NCI-H460 (cell line): Measurements from ENCODE around the gene ZCRB1. TPM values are rescaled to one million over a fixed set of nuclear protein-coding genes. Genes with fewer than 3 reads are reported as not detected.
A peak's percentile ranks its signal among the peaks of the same experiment; 100 is the strongest.
"Not testable (repeated sequence)": the region's sequence is repeated elsewhere in the genome, so short reads cannot be mapped to it uniquely, and the experiment has no call there.

Experiments
- DNase-seq: peaks from one replicate; pipeline ENCODE4 v3.0.0-alpha.2; 2016; ENCODE audit warnings: low read depth; ENCODE audit errors: extremely low read depth
- total RNA-seq: library from RNA; depleted of rRNA; stranded (reverse); fragments of >200 nt; shearing (Covaris generic); gene quantifications from 2 replicates; pipeline ENCODE4 v1.2.3, GENCODE V29; 2014

Gene ZCRB1
- total RNA-seq, 1 experiment from 2014 or later, result 115 TPM

DNA sequence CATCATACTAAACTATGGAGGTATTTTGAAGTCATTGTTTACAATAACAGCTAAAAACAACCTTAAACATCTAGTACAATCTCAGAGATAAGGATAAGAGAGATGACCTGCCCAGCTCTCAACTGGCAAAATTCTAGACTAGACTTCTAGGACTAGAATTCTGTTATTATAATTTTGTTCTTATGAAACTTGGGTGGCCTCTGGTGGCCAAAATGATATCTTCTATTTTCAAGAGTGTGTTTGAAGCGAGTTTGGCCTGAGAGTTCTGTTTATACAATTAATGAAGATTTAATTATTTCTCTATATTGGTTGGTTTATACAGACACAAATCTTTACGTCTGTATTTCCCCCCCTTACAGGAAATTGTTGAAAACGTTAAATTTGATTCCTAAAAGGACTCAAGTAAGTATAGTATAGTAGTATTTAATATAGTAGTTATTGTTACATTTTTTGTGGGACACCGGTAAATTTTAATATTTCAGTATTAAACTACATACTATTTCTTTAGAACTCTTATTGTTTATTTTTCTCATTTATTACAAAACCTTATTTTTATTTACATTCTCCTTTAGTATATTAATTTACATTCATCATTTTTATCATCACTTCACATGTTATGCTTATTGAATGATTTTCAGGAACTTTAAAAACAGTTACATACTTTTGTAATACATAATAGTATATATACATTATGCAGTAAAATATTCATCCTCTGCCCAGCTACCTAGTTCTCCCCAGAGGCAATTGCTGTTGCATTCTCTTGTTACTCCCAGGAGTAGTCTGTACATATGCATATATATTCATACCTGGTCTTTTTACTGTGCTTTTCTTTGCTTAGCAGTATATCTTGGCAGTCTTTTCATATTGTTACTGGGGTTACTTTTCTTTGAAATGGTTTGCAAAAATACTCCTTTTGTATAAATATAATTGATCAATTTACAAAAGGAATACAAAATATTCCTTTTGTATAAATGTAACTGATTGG, 6.7 kb upstream of the ZCRB1 start:
- peak; percentile 52 for DNase-seq

DNA sequence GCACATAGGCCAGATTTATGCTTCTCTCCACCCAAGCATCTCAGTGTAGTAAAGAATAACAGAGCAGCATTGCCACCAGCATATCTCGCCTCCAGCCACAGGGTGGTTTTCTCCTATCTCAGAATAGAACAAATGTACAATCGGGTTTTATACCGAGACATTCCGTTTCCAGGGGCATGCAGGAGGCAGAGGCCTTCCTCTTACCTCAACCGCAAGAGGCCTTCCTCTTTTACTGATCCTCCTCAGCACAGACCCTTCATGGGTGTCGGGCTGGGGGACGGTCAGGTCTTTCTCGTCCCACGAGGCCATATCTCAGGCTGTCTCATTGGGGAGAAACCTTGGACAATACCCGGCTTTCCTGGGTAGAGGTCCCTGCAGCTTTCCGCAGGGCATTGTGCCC, 4.2 kb upstream of the ZCRB1 start:
- not testable (repeated sequence) for DNase-seq

DNA sequence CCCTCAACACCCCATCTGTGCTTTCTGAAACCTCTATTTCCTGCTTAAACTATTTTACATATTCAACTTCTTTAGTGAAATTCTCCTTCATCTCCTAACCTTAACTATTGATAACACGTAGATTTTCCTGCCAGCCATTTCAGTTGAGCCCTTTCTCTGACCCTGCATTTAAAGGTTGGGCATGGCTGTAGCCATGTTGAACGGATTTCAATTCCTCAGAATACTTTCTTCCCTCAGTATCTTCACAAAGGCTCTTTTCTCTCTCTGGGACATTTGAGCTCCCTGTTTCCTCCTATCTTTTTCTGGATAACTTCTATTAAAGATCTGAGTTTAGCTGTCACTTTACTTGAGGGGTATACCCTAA, 1.3 kb upstream of the ZCRB1 start:
- DNase-seq, result no peak

DNA sequence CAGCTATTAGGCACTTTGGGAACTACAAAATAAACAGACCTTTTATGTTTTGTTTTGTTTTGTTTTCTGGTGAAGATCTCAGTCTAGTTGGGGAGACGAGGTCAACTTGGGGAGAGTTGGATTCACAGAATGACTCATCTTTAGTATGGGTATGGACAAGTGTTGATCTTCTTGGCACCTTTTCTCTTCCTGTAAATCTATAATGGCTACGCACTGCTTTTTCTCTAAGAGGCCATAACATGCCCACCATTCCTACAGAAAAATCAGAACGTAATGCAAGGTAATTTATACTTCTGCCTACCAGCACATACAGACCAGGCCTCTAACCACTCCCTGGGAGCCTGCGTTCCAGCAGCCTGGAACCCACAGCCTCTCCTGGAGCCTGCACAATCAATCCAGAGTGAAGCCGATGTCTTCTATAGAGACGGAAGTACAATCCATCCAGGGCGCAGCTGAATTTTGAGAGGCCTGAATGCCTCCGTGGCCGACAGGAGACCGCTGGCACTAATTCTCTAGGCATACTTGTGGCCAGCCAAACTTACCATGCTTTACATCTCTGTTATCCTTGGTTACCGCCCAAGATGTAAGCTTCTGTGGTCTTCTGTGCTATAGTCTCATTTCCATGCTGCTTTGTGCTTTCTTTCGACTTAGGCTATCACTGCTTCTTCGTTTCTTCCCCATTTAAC, 790 bp upstream of the ZCRB1 start:
- no peak for DNase-seq

DNA sequence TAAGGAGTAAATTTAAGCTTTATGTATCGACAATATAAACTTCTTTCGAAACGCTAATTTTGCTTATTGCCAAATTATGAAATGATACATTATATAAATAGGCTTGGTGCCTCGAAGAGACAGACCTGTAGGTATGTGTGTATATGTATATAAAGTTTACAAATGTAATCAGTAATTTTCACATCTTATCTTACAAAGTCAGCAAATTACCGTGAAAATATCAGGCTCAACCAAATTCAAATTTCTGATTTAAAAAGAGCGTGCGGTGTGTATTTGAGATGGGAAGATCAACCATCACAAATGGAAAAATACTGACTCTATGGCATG, 605 bp downstream of the ZCRB1 start:
- no peak for DNase-seq

DNA sequence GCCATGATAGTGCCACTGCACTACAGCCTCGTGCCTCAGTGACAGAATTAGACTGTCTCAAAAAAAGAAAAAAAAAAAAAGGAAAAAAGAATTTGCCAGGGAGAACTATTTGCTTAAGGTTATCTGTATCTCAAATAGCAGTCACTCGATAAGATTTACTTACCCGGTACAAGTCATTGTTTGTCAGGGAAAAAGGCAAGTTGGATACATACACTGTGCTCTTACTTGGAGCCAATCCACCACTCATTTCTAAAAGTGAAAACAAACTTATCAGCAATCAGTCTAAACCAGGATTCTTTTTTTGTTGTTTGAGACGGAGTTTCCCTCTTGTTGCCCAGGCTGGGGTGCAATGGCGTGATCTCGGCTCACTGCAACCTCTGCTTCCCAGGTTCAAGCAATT, 2.0 kb downstream of the ZCRB1 start:
- no peak for DNase-seq

DNA sequence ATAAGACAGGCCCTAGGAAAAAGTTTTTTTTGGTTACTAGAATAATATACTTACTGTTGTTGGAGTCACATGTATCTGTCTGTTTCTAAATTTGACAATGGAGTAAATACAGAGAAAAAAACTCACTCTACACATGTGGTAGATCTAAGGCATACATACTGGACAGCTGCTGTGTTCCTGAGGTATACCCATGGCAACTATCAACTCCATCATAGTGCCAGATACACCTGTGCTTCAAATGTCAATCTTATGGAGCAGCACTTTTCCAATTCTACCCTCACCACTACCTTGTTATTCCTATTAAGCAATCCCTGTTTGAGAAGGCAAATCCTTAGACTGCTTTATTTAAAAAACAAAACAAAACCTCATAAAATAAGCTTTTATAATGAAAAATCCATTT, 3.3 kb downstream of the ZCRB1 start:
- no peak for DNase-seq

DNA sequence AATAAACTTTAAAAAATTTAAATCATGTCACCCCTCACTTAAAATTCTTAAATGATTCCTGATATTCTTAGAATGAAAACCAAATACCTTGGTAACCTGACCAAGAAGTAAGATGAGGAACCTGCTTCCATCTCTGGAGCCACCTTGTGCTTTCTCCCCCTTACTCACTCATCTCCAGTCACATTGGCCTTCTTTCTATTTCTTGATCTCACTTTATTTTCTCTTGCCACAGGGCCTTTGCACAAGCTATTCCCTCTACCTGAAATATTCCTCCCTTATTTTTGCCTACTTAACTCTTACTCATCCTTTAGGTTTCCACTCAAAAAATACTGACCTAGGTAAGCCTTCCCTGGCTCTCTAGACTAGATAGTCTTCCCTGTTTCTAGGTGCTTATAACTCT, 5.1 kb downstream of the ZCRB1 start:
- DNase-seq, result no peak

DNA sequence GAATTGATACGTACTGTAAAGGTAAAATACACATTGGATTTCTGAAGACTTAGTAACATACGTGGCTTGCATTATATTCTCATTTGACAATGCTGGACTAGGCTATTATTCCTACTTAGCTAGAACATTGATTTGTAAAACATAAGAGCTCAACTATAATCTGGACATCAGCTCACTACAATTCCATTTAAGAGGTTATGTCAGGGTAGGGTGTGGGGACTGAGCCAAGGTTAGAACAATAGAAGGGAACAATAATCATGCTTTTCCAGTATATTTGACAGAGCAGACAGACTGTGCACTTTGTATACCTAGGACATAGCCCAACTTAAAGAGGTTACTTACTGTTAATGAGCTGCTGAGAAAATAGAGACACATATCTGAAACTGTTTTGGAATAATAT, 10.8 kb downstream of the ZCRB1 start:
- DNase-seq, result no peak

DNA sequence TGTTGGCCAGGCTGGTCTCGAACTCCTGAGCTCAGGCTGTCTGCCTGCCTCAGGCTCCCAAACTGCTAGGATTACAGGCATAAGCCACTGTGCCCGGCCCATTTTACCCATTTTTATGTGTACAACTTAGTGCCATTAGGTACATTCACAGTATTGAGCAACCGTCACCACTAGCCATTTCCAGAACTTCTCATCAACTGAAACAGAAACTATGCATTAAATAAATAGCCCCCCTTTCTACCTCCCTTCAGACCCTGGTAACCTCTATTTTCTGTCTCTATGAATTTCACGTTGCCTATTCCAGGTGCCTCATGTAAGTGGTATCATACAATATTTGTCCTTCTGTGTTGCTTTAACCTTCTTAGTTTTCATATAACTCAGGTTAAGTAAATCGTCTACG, 15.9 kb downstream of the ZCRB1 start:
- DNase-seq, result no peak

DNA sequence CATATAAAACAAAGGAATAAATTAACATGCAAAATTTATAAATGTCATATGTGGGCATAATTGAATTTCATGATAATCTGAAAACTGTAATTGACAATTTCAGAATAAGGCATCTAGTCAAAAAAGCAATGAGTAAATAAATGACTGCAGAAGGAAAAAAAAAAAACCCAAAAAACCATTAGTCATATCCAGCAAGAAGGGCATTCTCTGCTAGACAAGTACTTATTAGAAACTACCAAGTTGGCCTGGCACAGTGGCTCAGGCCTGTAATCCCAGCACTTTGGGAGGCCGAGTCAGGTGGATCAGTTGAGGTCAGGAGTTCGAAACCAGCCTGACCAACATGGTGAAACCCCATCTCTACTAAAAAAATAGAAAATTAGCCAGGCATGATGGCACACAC, 17.5 kb downstream of the ZCRB1 start:
- DNase-seq, result no peak

DNA sequence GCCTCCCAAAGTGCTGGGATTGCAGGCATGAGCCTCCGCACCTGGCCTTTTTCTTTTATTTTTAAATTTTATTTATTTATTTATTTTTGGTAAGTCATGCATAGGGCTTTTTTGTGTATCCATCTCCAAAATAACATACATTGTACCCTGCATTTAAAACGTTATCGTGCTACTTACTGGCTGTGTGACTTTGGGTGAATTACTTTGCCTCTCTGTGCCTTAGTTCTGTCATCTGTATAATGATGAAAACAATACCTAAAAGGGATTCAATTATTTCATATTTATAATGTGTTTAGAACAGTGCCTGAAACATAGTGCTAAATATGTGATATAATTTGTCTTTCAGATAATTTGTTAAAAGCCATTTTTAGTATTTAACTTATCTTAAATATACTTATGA, 19.6 kb downstream of the ZCRB1 start:
- no peak for DNase-seq

DNA sequence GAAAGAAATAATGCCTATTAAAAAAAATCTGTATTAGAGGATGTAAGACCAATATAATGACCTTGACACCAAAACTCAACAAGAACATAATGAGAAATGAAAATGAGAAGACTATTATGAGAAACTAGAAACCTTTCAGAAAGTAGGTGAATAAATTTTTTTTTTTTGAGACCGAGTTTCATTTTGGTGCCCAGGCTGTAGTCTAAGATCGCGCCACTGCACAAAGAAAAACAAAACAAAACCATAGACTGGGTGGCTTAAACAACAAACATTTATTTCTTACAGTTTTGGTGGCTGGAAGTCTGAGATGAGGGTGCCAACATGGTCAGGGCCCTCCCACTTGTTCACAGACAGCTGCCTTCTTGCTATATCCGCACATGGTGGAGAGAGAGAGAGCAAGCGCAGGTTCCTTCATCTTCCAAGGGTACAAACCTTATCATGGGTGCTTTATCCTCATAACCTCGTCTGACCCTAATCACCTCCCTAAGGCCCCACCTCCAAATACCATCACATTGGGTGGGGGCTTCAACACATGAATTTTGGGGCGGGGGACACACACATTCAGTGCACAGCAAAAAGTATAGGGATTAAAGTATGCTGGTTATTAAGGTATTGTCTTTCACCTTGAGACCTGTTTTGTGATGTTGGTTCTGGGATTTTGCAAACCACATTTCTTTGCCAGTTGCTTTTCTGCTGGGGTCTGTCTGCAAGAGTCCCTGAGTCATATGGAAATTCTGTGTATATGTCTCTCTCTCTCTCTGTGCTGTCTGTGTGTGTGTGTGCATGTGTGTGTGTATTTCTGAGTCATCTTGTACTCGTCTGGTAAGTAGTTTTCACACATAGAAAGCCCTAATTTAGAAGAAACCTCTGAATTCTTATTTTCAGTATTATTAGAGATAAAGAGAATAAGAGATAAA, 26.2 kb downstream of the ZCRB1 start:
- no peak for DNase-seq

DNA sequence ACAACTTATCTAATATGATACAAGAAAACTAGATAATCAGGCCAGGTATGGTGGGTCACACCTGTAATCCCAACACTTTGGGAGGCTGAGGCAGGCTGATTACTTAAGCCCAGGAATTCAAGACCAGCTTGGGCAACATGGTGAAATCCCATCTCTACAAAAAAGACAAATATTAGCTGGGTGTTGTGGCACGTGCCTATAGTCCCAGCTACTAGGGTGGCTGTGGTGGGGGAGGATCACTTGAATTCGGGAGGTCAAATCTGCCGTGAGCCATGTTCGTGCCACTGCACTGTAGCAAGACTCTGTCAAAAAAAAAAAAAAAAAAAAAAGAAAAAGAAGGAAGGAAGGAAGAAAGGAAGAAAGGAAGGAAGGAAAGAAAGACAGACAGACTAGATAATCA, 27.0 kb downstream of the ZCRB1 start:
- no peak for DNase-seq

DNA sequence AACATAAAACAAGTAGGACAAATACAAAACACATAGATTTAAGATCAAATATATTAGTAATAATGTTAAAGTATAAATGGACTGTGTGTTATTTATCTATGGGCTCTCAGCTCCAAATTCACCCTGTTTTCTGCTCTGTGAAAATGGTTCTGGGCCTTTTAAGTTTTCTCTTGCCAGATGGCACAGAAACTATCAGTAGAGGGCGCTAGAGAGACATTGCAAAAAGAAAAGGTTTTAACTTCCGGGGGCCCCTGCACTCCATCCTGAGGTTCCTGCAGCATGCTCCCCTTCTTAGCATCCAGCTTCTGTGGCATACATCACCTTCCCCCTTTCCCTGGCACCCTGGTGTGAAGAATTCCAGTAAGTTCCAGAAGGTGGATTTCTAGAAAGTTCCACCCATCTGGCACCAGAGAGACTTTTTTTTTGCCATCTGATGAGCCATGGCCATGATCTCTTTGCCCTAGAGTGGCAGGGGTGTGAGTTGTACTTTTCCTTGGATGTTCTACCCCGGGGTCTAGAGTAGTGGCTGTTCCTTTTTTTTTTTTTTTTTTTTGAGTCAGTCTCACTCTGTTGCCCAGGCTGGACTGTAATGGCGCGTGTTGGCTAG, 29.3 kb downstream of the ZCRB1 start:
- peak; percentile 15 for DNase-seq

DNA sequence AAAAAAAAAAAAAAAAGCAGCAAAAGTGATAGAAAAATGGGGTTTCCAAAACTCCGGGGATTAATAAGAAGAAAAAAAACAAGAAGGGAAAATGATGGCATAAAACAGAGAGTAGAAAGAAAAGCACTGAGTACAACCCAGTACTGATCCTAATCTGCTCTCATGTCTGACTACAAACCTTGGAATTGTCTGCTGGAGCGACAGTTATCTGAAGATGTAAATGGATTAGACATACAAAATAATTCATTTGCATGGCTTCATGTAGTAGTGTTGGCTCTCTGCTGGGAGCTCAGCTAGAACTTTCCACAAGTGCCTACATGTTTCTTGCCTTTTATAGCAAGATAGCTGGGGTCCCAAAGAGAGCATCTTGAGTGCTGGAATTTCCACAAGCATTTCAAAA, 34.2 kb downstream of the ZCRB1 start:
- DNase-seq, result no peak

DNA sequence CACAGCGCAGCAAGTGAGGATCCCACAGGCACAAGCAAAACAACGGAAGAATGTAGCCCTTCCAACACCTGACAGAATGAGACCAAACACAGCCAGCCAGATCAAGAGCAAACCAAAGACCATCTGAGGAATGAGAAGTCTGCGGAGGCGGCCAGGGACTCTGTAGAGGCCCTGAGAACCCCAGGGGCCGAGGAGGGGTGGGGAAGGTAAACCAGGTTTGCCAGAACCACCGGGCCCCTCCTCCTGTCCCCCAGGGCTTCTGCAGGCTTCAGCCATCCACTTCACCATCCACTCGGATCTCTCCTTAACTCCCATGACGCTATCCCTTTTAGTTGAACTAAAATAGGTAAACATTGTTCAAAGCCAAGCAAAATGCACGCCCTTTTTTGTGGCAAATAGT, 37.4 kb downstream of the ZCRB1 start:
- no peak for DNase-seq

DNA sequence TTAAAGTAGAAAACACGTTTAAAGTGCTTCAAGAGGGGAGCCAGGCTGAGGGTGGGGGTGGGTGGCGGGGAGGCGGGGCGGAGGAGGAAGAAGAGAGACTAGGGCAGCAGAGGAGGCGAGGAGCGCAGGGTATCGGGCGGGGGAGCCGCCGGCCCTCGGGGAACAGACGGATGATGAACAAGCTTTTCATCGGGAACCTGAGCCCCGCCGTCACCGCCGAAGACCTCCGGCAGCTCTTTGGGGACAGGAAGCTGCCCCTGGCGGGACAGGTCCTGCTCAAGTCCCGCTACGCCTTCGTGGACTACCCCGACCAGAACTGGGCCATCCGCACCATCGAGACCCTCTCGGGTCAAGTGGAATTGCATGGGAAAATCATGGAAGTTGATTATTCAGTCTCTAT, 39.2 kb downstream of the ZCRB1 start:
- DNase-seq, result no peak

DNA sequence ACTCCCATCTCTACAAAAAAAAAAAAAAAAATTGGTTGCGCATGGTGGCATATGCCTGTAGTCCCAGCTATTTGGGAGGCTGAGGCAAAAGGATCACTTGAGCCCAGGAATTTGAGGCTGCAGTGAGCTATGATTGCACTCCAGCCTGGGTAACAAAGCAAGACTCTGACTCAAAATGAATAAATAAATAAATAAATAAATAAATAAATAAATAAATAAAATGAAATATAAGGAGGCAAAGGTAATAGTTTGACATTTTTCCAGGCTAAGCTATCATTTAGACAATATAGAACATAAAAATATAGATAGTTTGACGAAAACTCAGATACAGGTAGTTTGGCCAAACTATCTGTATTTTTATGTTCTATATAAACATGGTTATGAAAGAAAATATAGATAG, 40.5 kb downstream of the ZCRB1 start:
- no peak for DNase-seq

DNA sequence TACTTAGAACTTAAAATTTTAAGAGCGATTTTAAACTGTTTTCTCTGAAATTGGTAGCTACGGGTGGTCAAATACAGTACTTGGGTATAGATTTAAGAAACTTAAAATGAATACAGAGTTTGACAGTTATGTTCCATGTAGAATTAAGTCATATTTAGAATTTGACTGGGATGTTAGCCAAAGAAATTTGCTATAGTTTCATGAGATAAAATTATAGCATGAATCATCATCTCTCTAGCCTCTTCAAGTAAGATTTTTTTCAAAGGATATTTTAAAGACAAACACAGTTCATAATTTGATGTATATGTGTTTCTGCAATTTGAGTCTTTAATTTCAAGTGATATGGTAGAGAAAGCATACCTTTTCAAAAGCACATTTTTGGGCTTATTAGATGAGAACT, 41.0 kb downstream of the ZCRB1 start:
- no peak for DNase-seq

DNA sequence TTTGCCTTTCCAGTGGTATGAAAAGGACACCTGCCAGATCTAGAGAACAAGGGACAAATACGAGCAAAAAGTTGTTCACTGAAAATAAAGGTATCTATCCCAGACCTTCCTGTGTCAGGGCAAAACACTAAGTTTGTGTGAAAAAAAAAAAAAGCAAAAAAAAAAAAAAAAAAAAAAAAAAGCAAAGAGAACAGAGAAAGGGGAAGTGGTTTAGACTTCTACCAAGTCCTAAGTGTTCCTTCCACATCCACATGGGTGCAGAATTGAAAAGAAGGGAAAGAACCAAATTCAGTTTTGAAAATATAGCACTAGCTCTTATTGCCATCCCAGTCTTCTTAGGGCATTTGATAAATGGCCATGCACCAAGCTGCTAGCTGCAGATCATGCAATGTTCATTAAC, 41.7 kb downstream of the ZCRB1 start:
- no peak for DNase-seq
